Astrocyte (in vitro differentiated cells and primary cell): ENCODE data around the gene PKD1L1.

Source experiments
- EZH2 ChIP-seq: IDR thresholded peaks from 2 replicates; pipeline ENCODE4 v1.6.1; 2012; ENCODE audit warnings: mild to moderate bottlenecking, low read length, inconsistent platforms; ENCODE audit not compliant: insufficient read depth
- TF ChIP-seq, protein P1 (sequence below): IDR thresholded peaks from 2 replicates; pipeline ENCODE4 v1.5.1; 2011; ENCODE audit warnings: low read depth, mild to moderate bottlenecking, inconsistent platforms, low read length, moderate library complexity; ENCODE audit not compliant: insufficient read depth

DNA sequence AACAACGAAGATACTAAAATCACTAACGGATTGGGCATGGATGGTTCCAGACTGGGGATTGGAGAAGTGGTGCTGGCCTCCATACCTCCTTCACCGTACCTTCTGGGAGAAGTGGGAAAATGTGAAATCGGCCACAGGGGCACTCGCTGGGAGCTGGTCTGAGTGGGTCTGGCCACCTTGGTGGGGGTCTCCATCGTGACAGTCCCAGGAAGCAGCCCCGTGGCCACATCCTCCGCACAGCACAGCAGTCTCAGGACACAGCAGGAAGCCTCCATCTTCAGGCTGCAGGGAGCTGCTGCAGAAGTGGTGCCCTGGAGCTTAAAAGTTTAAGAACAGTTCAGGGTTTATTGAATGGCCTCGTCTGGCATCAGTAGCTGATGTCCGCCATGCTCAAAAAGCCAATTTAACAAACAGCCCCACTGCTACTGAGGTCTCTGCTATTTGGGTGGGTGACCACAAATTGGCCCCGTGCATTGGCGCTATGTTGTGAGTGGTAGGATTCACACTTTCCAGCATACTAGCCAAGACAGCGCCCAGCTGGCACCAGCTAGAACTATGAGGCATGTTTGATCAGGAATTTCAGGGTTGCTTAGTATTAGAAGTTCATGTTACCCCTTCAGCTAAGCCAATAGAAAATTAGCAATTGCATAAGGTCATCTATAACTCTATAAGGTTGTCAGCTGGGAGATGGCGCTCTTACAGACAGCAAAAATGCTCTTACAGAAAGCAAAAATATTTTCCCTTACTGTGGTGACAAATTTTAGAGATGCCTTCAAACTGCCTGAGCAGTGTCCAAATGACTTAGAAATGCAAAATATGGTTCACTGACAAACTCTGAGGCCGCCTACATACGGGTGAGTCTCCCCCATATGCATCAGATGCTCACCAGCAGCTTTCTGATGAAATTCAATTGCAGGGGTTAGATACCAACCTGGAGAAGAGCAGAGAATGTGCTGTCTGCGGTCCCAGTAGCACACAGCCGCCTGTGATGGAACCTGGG lies 17.0 kb downstream of the PKD1L1 start:
- TF ChIP-seq, protein P1, sequence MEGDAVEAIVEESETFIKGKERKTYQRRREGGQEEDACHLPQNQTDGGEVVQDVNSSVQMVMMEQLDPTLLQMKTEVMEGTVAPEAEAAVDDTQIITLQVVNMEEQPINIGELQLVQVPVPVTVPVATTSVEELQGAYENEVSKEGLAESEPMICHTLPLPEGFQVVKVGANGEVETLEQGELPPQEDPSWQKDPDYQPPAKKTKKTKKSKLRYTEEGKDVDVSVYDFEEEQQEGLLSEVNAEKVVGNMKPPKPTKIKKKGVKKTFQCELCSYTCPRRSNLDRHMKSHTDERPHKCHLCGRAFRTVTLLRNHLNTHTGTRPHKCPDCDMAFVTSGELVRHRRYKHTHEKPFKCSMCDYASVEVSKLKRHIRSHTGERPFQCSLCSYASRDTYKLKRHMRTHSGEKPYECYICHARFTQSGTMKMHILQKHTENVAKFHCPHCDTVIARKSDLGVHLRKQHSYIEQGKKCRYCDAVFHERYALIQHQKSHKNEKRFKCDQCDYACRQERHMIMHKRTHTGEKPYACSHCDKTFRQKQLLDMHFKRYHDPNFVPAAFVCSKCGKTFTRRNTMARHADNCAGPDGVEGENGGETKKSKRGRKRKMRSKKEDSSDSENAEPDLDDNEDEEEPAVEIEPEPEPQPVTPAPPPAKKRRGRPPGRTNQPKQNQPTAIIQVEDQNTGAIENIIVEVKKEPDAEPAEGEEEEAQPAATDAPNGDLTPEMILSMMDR = no peak
- TF ChIP-seq EZH2 = no peak
